NCI-H1417 treated with DMSO at 0.1 percent for 48 hours (cell line): ENCODE data around the gene CFI.
A peak's percentile ranks its signal among the peaks of the same experiment; 100 is the strongest.

Source experiments
- DNase-seq: peaks from one replicate; lab custom pipeline; 2025; lab: John Stamatoyannopoulos, UW

CFI gene

GRCh38 chr4:109730619-109731545, 70.9 kb downstream of the CFI start:
- no peak for DNase-seq

- DNase-seq, result peak; percentile 29
Measured at GRCh38 chr4:109729718-109730618, 71.8 kb downstream of the CFI start, which contains the start of gene PLA2G12A. Gene PLA2G12A (minus strand): TSS chr4:109730070. CDS start chr4:109729809, 261 bp downstream.

GRCh38 chr4:109729117-109729717, 72.6 kb downstream of the CFI start:
- DNase-seq, result no peak

- no peak for DNase-seq
Measured at GRCh38 chr4:109728385-109728784, 73.4 kb downstream of the CFI start.

- no peak for DNase-seq
Measured at GRCh38 chr4:109723110-109723509, 78.7 kb downstream of the CFI start.

- no peak for DNase-seq
Measured at GRCh38 chr4:109722357-109722756, 79.4 kb downstream of the CFI start.

- no peak for DNase-seq
Measured at GRCh38 chr4:109721033-109721432, 80.8 kb downstream of the CFI start.

- no peak for DNase-seq
Measured at GRCh38 chr4:109719604-109720003, 82.2 kb downstream of the CFI start.

GRCh38 chr4:109718759-109719158, 83.0 kb downstream of the CFI start:
- no peak for DNase-seq

- DNase-seq, result no peak
Measured at GRCh38 chr4:109713500-109713899, 88.3 kb downstream of the CFI start.

- DNase-seq, result no peak
Measured at GRCh38 chr4:109708990-109709389, 92.8 kb downstream of the CFI start.

GRCh38 chr4:109708435-109708834, 93.4 kb downstream of the CFI start:
- no peak for DNase-seq

- no peak for DNase-seq
Measured at GRCh38 chr4:109703664-109704361, 98.0 kb downstream of the CFI start.

GRCh38 chr4:109702950-109703663, 98.7 kb downstream of the CFI start, which contains the start of gene CASP6:
Gene CASP6 (minus strand): TSS chr4:109703445. CDS start chr4:109703395, 50 bp downstream.
- DNase-seq, result peak; percentile 69

GRCh38 chr4:109701566-109702410, 100.0 kb downstream of the CFI start:
- no peak for DNase-seq

- no peak for DNase-seq
Measured at GRCh38 chr4:109699553-109700225, 102.1 kb downstream of the CFI start.

GRCh38 chr4:109698656-109699055, 103.1 kb downstream of the CFI start:
- no peak for DNase-seq

GRCh38 chr4:109691411-109691920, 110.3 kb downstream of the CFI start:
- DNase-seq, result no peak
